Measurements from ENCODE around the gene MYMX. TPM values are rescaled to one million over a fixed set of nuclear protein-coding genes. Genes with fewer than 3 reads are reported as not detected.
"Not testable (repeated sequence)": the region's sequence is repeated elsewhere in the genome, so short reads cannot be mapped to it uniquely, and the experiment has no call there.

Gene MYMX
- total RNA-seq, 1 experiment from 2014 or later, result not detected

GRCh38 chr6:44180406-44180805 is 36.3 kb upstream of the MYMX start:
- DNase-seq, result no peak
- H3K4me1 Mint-ChIP-seq (ENCODE audit: low read depth, unreplicated experiment), result peaks cover 8% of the 10 kb centered on the region
- intact Hi-C loops (cut with micrococcal nuclease; ENCODE audit: unreplicated experiment), result no loop called here
- ChIA-PET POLR2A (no interaction called here), CTCF (interaction anchor here (0.6 kb wide), 1 partner anchor 356 kb away, joined by 5 read pairs; no protein-coding TSS in a partner anchor)
- no peak overlapping the region for H3K4me3 ChIP-seq (ENCODE audit: low read depth, low read length)
- TF ChIP-seq CTCF (IDR thresholded peaks at IDR 0.05; ENCODE audit: insufficient read depth in 1 of 2, low read depth in 1 of 2, low read length in 1 of 2, severe bottlenecking in 1 of 2, unreplicated experiment in 1 of 2), result no peak
- H3K27me3 ChIP-seq (replicated peaks; ENCODE audit: control insufficient read depth, insufficient read depth, low read length), result no peaks in the 10 kb centered on the region
- no TSS peak for BruUV-seq (replicated peaks)
- no peaks in the 10 kb centered on the region for H3K4me1 ChIP-seq
- no peaks in the 10 kb centered on the region for H3K9me3 ChIP-seq
- no peaks in the 10 kb centered on the region for H3K27me3 Mint-ChIP-seq (ENCODE audit: insufficient read depth, unreplicated experiment)
- no peak overlapping the region for H3K4me3 Mint-ChIP-seq (ENCODE audit: unreplicated experiment)
- no peaks in the 10 kb centered on the region for H3K9me3 Mint-ChIP-seq (ENCODE audit: unreplicated experiment)
- H3K36me3 ChIP-seq (ENCODE audit: control insufficient read depth, insufficient read depth, low read length), result no peaks in the 10 kb centered on the region
- no peaks in the 10 kb centered on the region for H3K36me3 Mint-ChIP-seq (ENCODE audit: insufficient read depth, unreplicated experiment)
- no peak overlapping the region for H3K27ac Mint-ChIP-seq (ENCODE audit: unreplicated experiment)

DNA sequence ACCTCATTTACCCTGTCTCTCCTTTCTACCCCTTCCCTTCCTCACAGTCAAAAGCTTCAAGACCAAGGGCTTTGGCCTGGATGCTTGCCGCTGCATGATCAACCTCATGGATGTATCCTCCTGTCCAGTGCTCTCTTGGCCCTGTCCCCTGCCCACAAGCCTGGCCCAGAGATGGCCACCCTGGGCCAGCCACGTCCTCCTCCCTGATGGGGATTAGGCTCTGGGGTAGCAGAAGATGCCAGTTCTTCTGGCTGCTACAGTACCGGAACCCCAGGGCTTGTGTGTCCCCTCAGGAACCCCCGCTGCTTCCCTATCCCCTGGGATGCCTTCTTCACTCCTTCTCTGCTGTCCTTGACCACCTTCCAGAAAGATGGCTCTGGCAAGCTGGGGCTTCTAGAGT is 35.8 kb upstream of the MYMX start:
- no peak for DNase-seq
- Histone ChIP-seq H3K36me3 (ENCODE audit: control insufficient read depth, insufficient read depth, low read length) (no peaks in the 10 kb centered on the region), H3K9me3 (no peaks in the 10 kb centered on the region), H3K27me3 (replicated peaks; ENCODE audit: control insufficient read depth, insufficient read depth, low read length) (no peaks in the 10 kb centered on the region), H3K4me3 (ENCODE audit: low read depth, low read length) (no peak overlapping the region), H3K4me1 (no peaks in the 10 kb centered on the region)
- H3K27me3 Mint-ChIP-seq (ENCODE audit: insufficient read depth, unreplicated experiment), result no peaks in the 10 kb centered on the region
- no peak overlapping the region for H3K27ac Mint-ChIP-seq (ENCODE audit: unreplicated experiment)
- no peaks in the 10 kb centered on the region for H3K36me3 Mint-ChIP-seq (ENCODE audit: insufficient read depth, unreplicated experiment)
- H3K9me3 Mint-ChIP-seq (ENCODE audit: unreplicated experiment), result no peaks in the 10 kb centered on the region
- POLR2A ChIA-PET, result no interaction called here
- no peak overlapping the region for H3K4me3 Mint-ChIP-seq (ENCODE audit: unreplicated experiment)
- no peak for TF ChIP-seq CTCF (IDR thresholded peaks at IDR 0.05; ENCODE audit: insufficient read depth in 1 of 2, low read depth in 1 of 2, low read length in 1 of 2, severe bottlenecking in 1 of 2, unreplicated experiment in 1 of 2)
- no TSS peak for BruUV-seq (replicated peaks)
- intact Hi-C loops (cut with micrococcal nuclease; ENCODE audit: unreplicated experiment), result no loop called here
- CTCF ChIA-PET, result interaction anchor here (0.6 kb wide), 1 partner anchor 357 kb away, joined by 5 read pairs; no protein-coding TSS in a partner anchor
- H3K4me1 Mint-ChIP-seq (ENCODE audit: low read depth, unreplicated experiment), result peaks cover 8% of the 10 kb centered on the region

DNA sequence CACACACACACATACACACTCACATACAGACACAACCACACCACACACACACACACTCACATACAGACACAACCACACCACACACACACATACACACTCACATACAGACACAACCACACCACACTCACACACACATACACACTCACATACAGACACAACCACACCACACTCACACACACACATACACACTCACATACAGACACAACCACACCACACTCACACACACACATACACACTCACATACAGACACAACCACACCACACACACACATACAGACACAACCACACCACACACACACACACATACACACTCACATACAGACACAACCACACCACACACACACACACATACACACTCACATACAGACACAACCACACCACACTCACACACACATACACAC is 34.9 kb upstream of the MYMX start:
- H3K4me1 ChIP-seq; POLR2A ChIA-PET; DNase-seq; H3K27me3 Mint-ChIP-seq (ENCODE audit: insufficient read depth, unreplicated experiment); H3K9me3 Mint-ChIP-seq (ENCODE audit: unreplicated experiment); H3K4me3 ChIP-seq (ENCODE audit: low read depth, low read length); intact Hi-C loops (cut with micrococcal nuclease; ENCODE audit: unreplicated experiment); H3K36me3 ChIP-seq (ENCODE audit: control insufficient read depth, insufficient read depth, low read length); H3K9me3 ChIP-seq; H3K4me1 Mint-ChIP-seq (ENCODE audit: low read depth, unreplicated experiment); H3K27ac Mint-ChIP-seq (ENCODE audit: unreplicated experiment); CTCF ChIA-PET; BruUV-seq (replicated peaks); H3K27me3 ChIP-seq (replicated peaks; ENCODE audit: control insufficient read depth, insufficient read depth, low read length); H3K4me3 Mint-ChIP-seq (ENCODE audit: unreplicated experiment); H3K36me3 Mint-ChIP-seq (ENCODE audit: insufficient read depth, unreplicated experiment): not testable (repeated sequence)

- BruUV-seq (replicated peaks), result no TSS peak
- Histone ChIP-seq H3K36me3 (ENCODE audit: control insufficient read depth, insufficient read depth, low read length) (no peaks in the 10 kb centered on the region), H3K9me3 (no peaks in the 10 kb centered on the region), H3K4me3 (ENCODE audit: low read depth, low read length) (no peak overlapping the region), H3K4me1 (no peaks in the 10 kb centered on the region), H3K27me3 (replicated peaks; ENCODE audit: control insufficient read depth, insufficient read depth, low read length) (no peaks in the 10 kb centered on the region)
- no peak overlapping the region for H3K4me3 Mint-ChIP-seq (ENCODE audit: unreplicated experiment)
- no peak overlapping the region for H3K27ac Mint-ChIP-seq (ENCODE audit: unreplicated experiment)
- TF ChIP-seq CTCF (IDR thresholded peaks at IDR 0.05; ENCODE audit: insufficient read depth in 1 of 2, low read depth in 1 of 2, low read length in 1 of 2, severe bottlenecking in 1 of 2, unreplicated experiment in 1 of 2), result no peak
- intact Hi-C loops (cut with micrococcal nuclease; ENCODE audit: unreplicated experiment), result no loop called here
- H3K4me1 Mint-ChIP-seq (ENCODE audit: low read depth, unreplicated experiment), result peaks cover 8% of the 10 kb centered on the region
- no peak for DNase-seq
- POLR2A ChIA-PET, result no interaction called here
- H3K27me3 Mint-ChIP-seq (ENCODE audit: insufficient read depth, unreplicated experiment), result no peaks in the 10 kb centered on the region
- no peaks in the 10 kb centered on the region for H3K36me3 Mint-ChIP-seq (ENCODE audit: insufficient read depth, unreplicated experiment)
- H3K9me3 Mint-ChIP-seq (ENCODE audit: unreplicated experiment), result no peaks in the 10 kb centered on the region
- CTCF ChIA-PET, result no interaction called here
Observed at GRCh38 chr6:44182911-44183390, 33.8 kb upstream of the MYMX start.
